Endothelial cell of umbilical vein (primary cell): ENCODE results near the gene ZNF888. TPM values are rescaled to one million over a fixed set of nuclear protein-coding genes. Genes with fewer than 3 reads are reported as not detected.
"Not testable (repeated sequence)": the region's sequence is repeated elsewhere in the genome, so short reads cannot be mapped to it uniquely, and the experiment has no call there.

Source experiments
- BruUV-seq: library from RNA; stranded (reverse); fragments of 400-500 nt; replicated peaks from 2 replicates; lab custom pipeline; 2021; lab: Mats Ljungman, UMichigan
- CTCF ChIA-PET: fragments of 300-600, 350-600 bp; sonication (Branson Sonifier 250); formaldehyde crosslinking; loops from one replicate; lab custom pipeline; 2021; ENCODE audit warnings: antibody characterized with exemption, inconsistent platforms; lab: Charles Lee
- POLR2A ChIA-PET: fragments of 300-600, 350-600 bp; sonication (Branson Sonifier 250); formaldehyde crosslinking; loops from one replicate; lab custom pipeline; 2021; ENCODE audit warnings: antibody characterized with exemption, inconsistent platforms; lab: Charles Lee
- DNase-seq: peaks from one replicate; pipeline ENCODE4 v3.0.0-alpha.2; 2011; ENCODE audit warnings: low read depth, low spot score
- FAIRE-seq: peaks from 2 replicates; lab custom pipeline; 2011; peaks lifted over from hg19 to GRCh38; lab: Jason Lieb, UNC
- H2AFZ ChIP-seq: 2 replicates; pipeline ENCODE4 v1.6.0; 2012; ENCODE audit warnings: low read depth, low read length, control low read depth, inconsistent platforms
- H3K27ac ChIP-seq: 2 replicates; pipeline ENCODE4 v1.5.1; 2011; ENCODE audit warnings: low read depth, mild to moderate bottlenecking, control low read depth, low read length, moderate library complexity; ENCODE audit not compliant: insufficient read depth
- H3K27me3 ChIP-seq, 2 experiments: 2 replicates each; pipeline versions ENCODE4 v1.6.0 to v1.6.1; 2011; ENCODE audit warnings: low read length in 2 of 2, mixed read lengths in 1 of 2; ENCODE audit not compliant: control insufficient read depth in 2 of 2, insufficient read depth in 2 of 2
- H3K36me3 ChIP-seq, 2 experiments: 2 replicates in 1 of 2; 3 replicates in 1 of 2; pipeline ENCODE4 v1.5.1; 2011; ENCODE audit warnings: low read length in 2 of 2, mild to moderate bottlenecking in 1 of 2, moderate library complexity in 1 of 2; ENCODE audit not compliant: control insufficient read depth in 2 of 2, insufficient read depth in 2 of 2; ENCODE audit errors: extremely low read depth in 1 of 2
- H3K4me1 ChIP-seq: 3 replicates; pipeline ENCODE4 v1.5.1; 2011; ENCODE audit warnings: mild to moderate bottlenecking, low read length; ENCODE audit not compliant: control insufficient read depth, insufficient read depth; ENCODE audit errors: extremely low read depth
- H3K4me2 ChIP-seq: 2 replicates; pipeline ENCODE4 v1.6.1; 2011; ENCODE audit warnings: low read length, control low read depth, mixed read lengths; ENCODE audit not compliant: insufficient read depth
- H3K4me3 ChIP-seq, 3 experiments: fragments of 200-600 bp in 1 of 3; sonication (generic), shearing (Covaris generic) in 1 of 3; replicated peaks in 1 of 3; 2 replicates each; pipeline ENCODE4 v1.5.1; 2011 to 2016; ENCODE audit warnings: control low read depth in 3 of 3, low read length in 3 of 3, mild to moderate bottlenecking in 2 of 3, inconsistent platforms in 1 of 3, low read depth in 1 of 3, moderate library complexity in 1 of 3; ENCODE audit not compliant: insufficient read depth in 1 of 3
- H3K79me2 ChIP-seq: 2 replicates; pipeline ENCODE4 v1.6.0; 2012; ENCODE audit warnings: low read length, inconsistent platforms; ENCODE audit not compliant: control insufficient read depth, insufficient read depth
- H3K9ac ChIP-seq: replicated peaks from 2 replicates; pipeline ENCODE3; 2011; ENCODE audit warnings: low read length, control low read depth; ENCODE audit not compliant: insufficient read depth; ENCODE audit errors: extremely low read depth
- H3K9me1 ChIP-seq: replicated peaks from 3 replicates; pipeline ENCODE4 v1.6.0; 2011; ENCODE audit warnings: mild to moderate bottlenecking, low read length; ENCODE audit not compliant: control insufficient read depth, insufficient read depth; ENCODE audit errors: extremely low read depth
- H3K9me3 ChIP-seq: replicated peaks from 2 replicates; pipeline ENCODE4 v1.5.1; 2012; ENCODE audit warnings: low read length, inconsistent platforms; ENCODE audit not compliant: control insufficient read depth, insufficient read depth
- H4K20me1 ChIP-seq: replicated peaks from 2 replicates; pipeline ENCODE3; 2011; ENCODE audit warnings: mild to moderate bottlenecking, low read length; ENCODE audit not compliant: control insufficient read depth, insufficient read depth; ENCODE audit errors: extremely low read depth
- EZH2 ChIP-seq: IDR thresholded peaks from 2 replicates; pipeline ENCODE4 v1.6.1; 2012; ENCODE audit warnings: borderline replicate concordance, low read depth, mild to moderate bottlenecking, moderate library complexity, low read length, inconsistent platforms; ENCODE audit not compliant: severe bottlenecking
- FOS ChIP-seq: IDR thresholded peaks from 2 replicates; pipeline ENCODE4 v1.6.1; 2011; ENCODE audit warnings: mild to moderate bottlenecking, low read length, moderate library complexity, borderline replicate concordance; ENCODE audit not compliant: insufficient read depth
- GATA2 ChIP-seq: IDR thresholded peaks from 2 replicates; pipeline ENCODE4 v1.7.0; 2011; ENCODE audit warnings: low read depth, mild to moderate bottlenecking, moderate library complexity, mixed read lengths, low read length; ENCODE audit not compliant: insufficient read length, insufficient read depth
- JUN ChIP-seq: IDR thresholded peaks from 2 replicates; pipeline ENCODE4 v1.6.1; 2011; ENCODE audit warnings: borderline replicate concordance, low read depth; ENCODE audit not compliant: insufficient read length, insufficient read depth
- MYC ChIP-seq: IDR thresholded peaks from one replicate; pipeline ENCODE4 v1.6.1; 2011; ENCODE audit warnings: mild to moderate bottlenecking, low read depth, low read length
- POLR2A ChIP-seq: IDR thresholded peaks from 2 replicates; pipeline ENCODE4 v1.6.1; 2012; ENCODE audit warnings: low read depth, mild to moderate bottlenecking, control low read depth, low read length
- POLR2AphosphoS5 ChIP-seq: IDR thresholded peaks from 2 replicates; pipeline ENCODE4 v1.6.1; 2012; ENCODE audit warnings: low read depth, mild to moderate bottlenecking, control low read depth, low read length, moderate library complexity; ENCODE audit not compliant: insufficient read depth
- dilution Hi-C: fragments of 300-500 bp; cut with MboI; formaldehyde crosslinking; loops from one replicate; pipeline ENCODE4 v1.15.0; 2019; ENCODE audit warnings: low sequenced_read_pairs; ENCODE audit not compliant: extremely low pct_ligation_motif_present
- intact Hi-C: fragments of 100-400 bp; cut with micrococcal nuclease; formaldehyde crosslinking; loops from one replicate; pipeline ENCODE4 v1.10.0; 2022
- polyA plus RNA-seq, 4 experiments: library from polyadenylated mRNA; depleted of rRNA in 3 of 4; stranded (reverse) in 3 of 4; unstranded in 1 of 4; fragments of >200 nt; gene quantifications; 2 replicates each; pipeline versions ENCODE4 v1.2.1 to v1.2.3, GENCODE V29; 2011 to 2012; ENCODE audit warnings: missing spikeins in 1 of 4
- total RNA-seq: library from RNA; stranded (reverse); gene quantifications from 2 replicates; pipeline ENCODE4 v1.2.3, GENCODE V29; 2021
- TF ChIP-seq, protein P1 (sequence below): IDR thresholded peaks from 2 replicates; pipeline ENCODE4 v1.6.1; 2011; ENCODE audit not compliant: insufficient read depth, insufficient read length
- TF ChIP-seq, protein P2 (sequence below), 2 donors: IDR thresholded peaks; 1 replicate in 1 of 2; 2 replicates in 1 of 2; pipeline ENCODE4 v1.5.1; 2011; ENCODE audit warnings: low read length in 2 of 2, mild to moderate bottlenecking in 2 of 2, moderate library complexity in 2 of 2, control low read depth in 1 of 2, inconsistent platforms in 1 of 2, low read depth in 1 of 2; ENCODE audit not compliant: insufficient read depth in 1 of 2; ENCODE audit errors: extremely low read depth in 1 of 2

The ZNF888 gene
- total and polyA plus RNA-seq, 2 donors (not counting 3 experiments of a cell fraction or from before 2014, with no cell fraction given) = 0.72 to 3.9 TPM

DNA sequence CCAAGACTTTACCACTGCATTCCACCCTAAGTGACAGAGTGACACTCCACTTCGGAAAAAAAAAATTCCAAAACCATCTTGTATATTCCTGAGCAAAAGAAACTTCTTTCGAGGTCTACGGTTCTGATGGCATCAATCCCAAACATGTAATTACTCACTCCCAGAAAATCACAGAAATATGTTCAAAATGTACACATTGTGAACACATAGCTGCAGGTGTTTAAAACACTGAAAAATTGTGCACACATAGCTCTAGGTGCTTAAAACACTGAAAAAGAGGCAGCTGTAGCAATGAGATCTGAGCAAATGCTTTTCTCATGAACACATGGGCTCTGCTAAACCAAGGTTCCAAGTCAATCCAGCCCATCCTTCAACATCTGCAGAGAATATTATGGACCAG, 51.8 kb downstream of the ZNF888 start:
- H3K4me1 ChIP-seq = no peaks in the 10 kb centered on the region
- no peak overlapping the region for H3K9ac ChIP-seq
- H3K9me3 ChIP-seq = no peaks in the 10 kb centered on the region
- H2AFZ ChIP-seq = no peak overlapping the region
- H3K9me1 ChIP-seq = no peaks in the 10 kb centered on the region
- H3K4me2 ChIP-seq = no peak overlapping the region
- TF ChIP-seq FOS (no peak), GATA2 (no peak), EZH2 (no peak), MYC (no peak), POLR2AphosphoS5 (no peak), JUN (no peak), POLR2A (no peak)
- TF ChIP-seq, protein P1, sequence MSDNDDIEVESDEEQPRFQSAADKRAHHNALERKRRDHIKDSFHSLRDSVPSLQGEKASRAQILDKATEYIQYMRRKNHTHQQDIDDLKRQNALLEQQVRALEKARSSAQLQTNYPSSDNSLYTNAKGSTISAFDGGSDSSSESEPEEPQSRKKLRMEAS = no peak
- TF ChIP-seq, protein P2, sequence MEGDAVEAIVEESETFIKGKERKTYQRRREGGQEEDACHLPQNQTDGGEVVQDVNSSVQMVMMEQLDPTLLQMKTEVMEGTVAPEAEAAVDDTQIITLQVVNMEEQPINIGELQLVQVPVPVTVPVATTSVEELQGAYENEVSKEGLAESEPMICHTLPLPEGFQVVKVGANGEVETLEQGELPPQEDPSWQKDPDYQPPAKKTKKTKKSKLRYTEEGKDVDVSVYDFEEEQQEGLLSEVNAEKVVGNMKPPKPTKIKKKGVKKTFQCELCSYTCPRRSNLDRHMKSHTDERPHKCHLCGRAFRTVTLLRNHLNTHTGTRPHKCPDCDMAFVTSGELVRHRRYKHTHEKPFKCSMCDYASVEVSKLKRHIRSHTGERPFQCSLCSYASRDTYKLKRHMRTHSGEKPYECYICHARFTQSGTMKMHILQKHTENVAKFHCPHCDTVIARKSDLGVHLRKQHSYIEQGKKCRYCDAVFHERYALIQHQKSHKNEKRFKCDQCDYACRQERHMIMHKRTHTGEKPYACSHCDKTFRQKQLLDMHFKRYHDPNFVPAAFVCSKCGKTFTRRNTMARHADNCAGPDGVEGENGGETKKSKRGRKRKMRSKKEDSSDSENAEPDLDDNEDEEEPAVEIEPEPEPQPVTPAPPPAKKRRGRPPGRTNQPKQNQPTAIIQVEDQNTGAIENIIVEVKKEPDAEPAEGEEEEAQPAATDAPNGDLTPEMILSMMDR (IDR thresholded peaks at IDR 0.05; ENCODE audit: extremely low read depth in 1 of 2, insufficient read depth in 1 of 2, low read depth in 1 of 2, low read length in 2 of 2) = no peak
- no peak overlapping the region for H3K27ac ChIP-seq
- no peaks in the 10 kb centered on the region for H3K27me3 ChIP-seq
- CTCF ChIA-PET = no interaction called here
- POLR2A ChIA-PET = no interaction called here
- dilution Hi-C loops = no loop called here
- BruUV-seq = no TSS peak
- H3K79me2 ChIP-seq = no peaks in the 10 kb centered on the region
- intact Hi-C loops = no loop called here
- H4K20me1 ChIP-seq = no peaks in the 10 kb centered on the region
- no peaks in the 10 kb centered on the region for H3K36me3 ChIP-seq
- no peak for DNase-seq
- no peak for FAIRE-seq
- H3K4me3 ChIP-seq = no peak overlapping the region

DNA sequence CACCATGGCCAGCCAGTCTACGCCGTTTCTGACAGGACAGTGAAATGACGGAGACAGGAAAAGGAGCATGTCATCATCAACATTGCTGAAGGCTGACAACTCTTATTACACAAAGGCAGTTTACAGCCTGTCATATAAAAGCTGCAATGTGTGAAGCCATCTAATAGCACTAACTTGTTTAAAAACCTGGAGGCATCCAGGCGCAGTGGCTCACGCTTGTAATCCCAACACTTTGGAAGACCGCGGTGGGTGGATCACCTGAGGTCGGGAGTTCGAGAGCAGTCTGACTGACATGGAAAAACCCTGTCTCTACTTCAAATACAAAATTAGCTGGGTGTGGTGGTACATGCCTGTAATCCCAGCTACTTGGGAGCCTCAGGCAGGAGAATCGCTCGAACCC, 55.2 kb downstream of the ZNF888 start:
- H3K4me1 ChIP-seq, POLR2A ChIA-PET, FAIRE-seq, H3K4me2 ChIP-seq, H3K4me3 ChIP-seq, H3K27me3 ChIP-seq, dilution Hi-C loops, H3K9me1 ChIP-seq, H3K27ac ChIP-seq, CTCF ChIA-PET, H3K9me3 ChIP-seq, H3K9ac ChIP-seq, H3K79me2 ChIP-seq, intact Hi-C loops, H2AFZ ChIP-seq, H3K36me3 ChIP-seq, DNase-seq, H4K20me1 ChIP-seq, BruUV-seq: not testable (repeated sequence)
